NCI-H2081 (cell line): Measurements from ENCODE around the gene TUNAR.
"Not testable (repeated sequence)": the region's sequence is repeated elsewhere in the genome, so short reads cannot be mapped to it uniquely, and the experiment has no call there.

Experiments used
- DNase-seq, 2 experiments: peaks; one replicate each; lab custom pipeline; 2025; lab: John Stamatoyannopoulos, UW

The TUNAR gene

GRCh38 chr14:95918466-95918865 lies 41.8 kb downstream of the TUNAR start:
- DNase-seq: no peak

GRCh38 chr14:95920769-95921438 lies 44.3 kb downstream of the TUNAR start:
- DNase-seq: no peak

GRCh38 chr14:95922080-95922479 lies 45.4 kb downstream of the TUNAR start:
- DNase-seq: no peak

- no peak for DNase-seq
Observed at GRCh38 chr14:95928751-95929150, 52.1 kb downstream of the TUNAR start.

GRCh38 chr14:95931384-95931783 lies 54.8 kb downstream of the TUNAR start:
- DNase-seq: no peak

GRCh38 chr14:95935228-95935822 lies 58.7 kb downstream of the TUNAR start:
- no peak for DNase-seq

- DNase-seq: no peak
Observed at GRCh38 chr14:95936041-95936440, 59.4 kb downstream of the TUNAR start.

- DNase-seq: no peak
Observed at GRCh38 chr14:95939335-95939734, 62.7 kb downstream of the TUNAR start.

- no peak for DNase-seq
Observed at GRCh38 chr14:95941897-95942296, 65.3 kb downstream of the TUNAR start.

- no peak for DNase-seq
Observed at GRCh38 chr14:95943699-95944098, 67.1 kb downstream of the TUNAR start.

- DNase-seq: no peak
Observed at GRCh38 chr14:95944462-95944861, 67.8 kb downstream of the TUNAR start.

- no peak for DNase-seq
Observed at GRCh38 chr14:95946867-95947266, 70.2 kb downstream of the TUNAR start.

GRCh38 chr14:95948558-95948981 lies 71.9 kb downstream of the TUNAR start:
- no peak for DNase-seq

- no peak for DNase-seq
Observed at GRCh38 chr14:95951359-95951758, 74.7 kb downstream of the TUNAR start.

- no peak for DNase-seq
Observed at GRCh38 chr14:95953111-95953724, 76.6 kb downstream of the TUNAR start.

- no peak for DNase-seq
Observed at GRCh38 chr14:95956601-95957460, 80.2 kb downstream of the TUNAR start.

- DNase-seq: no peak
Observed at GRCh38 chr14:95958105-95958504, 81.5 kb downstream of the TUNAR start.

- DNase-seq: no peak
Observed at GRCh38 chr14:95959317-95959716, 82.7 kb downstream of the TUNAR start.

GRCh38 chr14:95961481-95961880 lies 84.8 kb downstream of the TUNAR start:
- DNase-seq: no peak

- DNase-seq: no peak
Observed at GRCh38 chr14:95964901-95965300, 88.3 kb downstream of the TUNAR start.

GRCh38 chr14:95968048-95968447 lies 91.4 kb downstream of the TUNAR start:
- DNase-seq: not testable (repeated sequence)
